RWPE2 (cell line): ENCODE data around the gene UCK2.

ENCODE experiments used
- ATAC-seq: fragments of 200-7000 bp; cut with Tn5 transposase; 3 replicates; pipeline ENCODE4 v1.9.1; 2021; ENCODE audit warnings: low read depth
- DNase-seq: peaks from one replicate; pipeline ENCODE4 v3.0.0-alpha.2; 2020; ENCODE audit warnings: low spot score
- H3K27ac ChIP-seq: fragments of 450-650 bp; 2 replicates; pipeline ENCODE4 v1.5.1; 2017; ENCODE audit warnings: mild to moderate bottlenecking; ENCODE audit not compliant: poor library complexity, severe bottlenecking
- H3K27me3 ChIP-seq: fragments of 250-450 bp; sonication (Bioruptor Pico); 2 replicates; pipeline ENCODE4 v1.5.1; 2021; ENCODE audit warnings: mild to moderate bottlenecking, moderate library complexity; ENCODE audit not compliant: insufficient read depth, poor library complexity, severe bottlenecking
- H3K36me3 ChIP-seq: fragments of 250-450 bp; sonication (Bioruptor Pico); 2 replicates; pipeline ENCODE4 v1.5.1; 2020; ENCODE audit warnings: low read depth, mild to moderate bottlenecking, moderate library complexity
- H3K4me1 ChIP-seq: fragments of 250-450 bp; sonication (Bioruptor Pico); 2 replicates; pipeline ENCODE4 v1.5.1; 2021; ENCODE audit warnings: mild to moderate bottlenecking, moderate library complexity; ENCODE audit not compliant: insufficient read depth, poor library complexity, severe bottlenecking
- H3K4me3 ChIP-seq: fragments of 250-450 bp; sonication (Bioruptor Pico); 2 replicates; pipeline ENCODE4 v1.5.1; 2021; ENCODE audit warnings: mild to moderate bottlenecking, moderate library complexity; ENCODE audit not compliant: severe bottlenecking
- H3K9me3 ChIP-seq: fragments of 250-450 bp; sonication (Bioruptor Pico); 2 replicates; pipeline ENCODE4 v1.5.1; 2021; ENCODE audit warnings: mild to moderate bottlenecking, moderate library complexity; ENCODE audit not compliant: severe bottlenecking
- TF ChIP-seq, protein P1 (sequence below): fragments of 450-650 bp; IDR thresholded peaks from one replicate; pipeline ENCODE4 v1.5.1; 2017; ENCODE audit warnings: mild to moderate bottlenecking, moderate library complexity; ENCODE audit not compliant: poor library complexity, severe bottlenecking

Gene UCK2

DNA sequence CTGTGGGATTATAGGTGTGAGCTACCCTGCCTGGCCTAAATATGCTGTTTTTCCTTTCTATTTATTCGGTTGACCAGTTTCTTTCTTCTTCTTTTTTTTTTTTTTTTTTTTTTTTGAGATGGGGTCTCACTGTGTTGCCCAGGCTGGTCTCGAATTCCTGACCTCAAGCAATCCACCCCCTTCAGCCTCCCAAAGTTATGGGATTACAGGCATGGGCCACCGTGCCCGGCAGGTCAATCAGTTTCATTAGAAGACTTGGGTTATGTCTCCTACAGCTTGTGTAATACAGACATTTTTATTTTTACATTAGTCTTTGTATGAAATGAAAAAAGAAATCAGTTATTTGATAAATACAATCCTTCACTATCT, 61.1 kb downstream of the UCK2 start:
- TF ChIP-seq, protein P1, sequence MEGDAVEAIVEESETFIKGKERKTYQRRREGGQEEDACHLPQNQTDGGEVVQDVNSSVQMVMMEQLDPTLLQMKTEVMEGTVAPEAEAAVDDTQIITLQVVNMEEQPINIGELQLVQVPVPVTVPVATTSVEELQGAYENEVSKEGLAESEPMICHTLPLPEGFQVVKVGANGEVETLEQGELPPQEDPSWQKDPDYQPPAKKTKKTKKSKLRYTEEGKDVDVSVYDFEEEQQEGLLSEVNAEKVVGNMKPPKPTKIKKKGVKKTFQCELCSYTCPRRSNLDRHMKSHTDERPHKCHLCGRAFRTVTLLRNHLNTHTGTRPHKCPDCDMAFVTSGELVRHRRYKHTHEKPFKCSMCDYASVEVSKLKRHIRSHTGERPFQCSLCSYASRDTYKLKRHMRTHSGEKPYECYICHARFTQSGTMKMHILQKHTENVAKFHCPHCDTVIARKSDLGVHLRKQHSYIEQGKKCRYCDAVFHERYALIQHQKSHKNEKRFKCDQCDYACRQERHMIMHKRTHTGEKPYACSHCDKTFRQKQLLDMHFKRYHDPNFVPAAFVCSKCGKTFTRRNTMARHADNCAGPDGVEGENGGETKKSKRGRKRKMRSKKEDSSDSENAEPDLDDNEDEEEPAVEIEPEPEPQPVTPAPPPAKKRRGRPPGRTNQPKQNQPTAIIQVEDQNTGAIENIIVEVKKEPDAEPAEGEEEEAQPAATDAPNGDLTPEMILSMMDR: no peak
- Histone ChIP-seq H3K27me3 (no peaks in the 10 kb centered on the region), H3K4me3 (no peak overlapping the region), H3K4me1 (peaks cover 17% of the 10 kb centered on the region), H3K27ac (no peak overlapping the region), H3K36me3 (peaks cover 29% of the 10 kb centered on the region), H3K9me3 (no peaks in the 10 kb centered on the region)
- DNase-seq (no peak), ATAC-seq (no peak)

DNA sequence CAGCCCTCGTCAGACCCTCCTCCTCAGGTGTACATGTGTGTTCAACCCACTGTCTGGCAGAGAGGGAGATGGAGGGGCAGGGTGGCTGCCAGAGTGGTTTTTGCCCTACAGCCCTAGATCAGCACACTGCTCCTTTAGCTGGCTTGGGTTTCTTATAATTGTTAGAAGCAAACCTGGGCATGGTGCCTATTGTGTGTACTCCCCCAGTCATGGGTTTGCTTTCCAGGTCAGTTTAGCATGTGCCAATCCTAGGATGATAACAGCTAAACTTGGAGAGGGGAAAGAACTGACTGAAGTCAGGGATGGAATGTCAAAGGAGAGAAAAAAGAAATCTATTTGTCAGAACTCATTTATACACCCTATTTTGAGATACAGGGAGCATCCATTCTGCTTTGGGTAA, 63.3 kb downstream of the UCK2 start:
- Histone ChIP-seq H3K4me3 (no peak overlapping the region), H3K27me3 (no peaks in the 10 kb centered on the region), H3K36me3 (peaks cover 50% of the 10 kb centered on the region), H3K9me3 (no peaks in the 10 kb centered on the region), H3K27ac (no peak overlapping the region), H3K4me1 (peaks cover 22% of the 10 kb centered on the region)
- TF ChIP-seq, protein P1: no peak
- DNase-seq: no peak
- no peak for ATAC-seq

DNA sequence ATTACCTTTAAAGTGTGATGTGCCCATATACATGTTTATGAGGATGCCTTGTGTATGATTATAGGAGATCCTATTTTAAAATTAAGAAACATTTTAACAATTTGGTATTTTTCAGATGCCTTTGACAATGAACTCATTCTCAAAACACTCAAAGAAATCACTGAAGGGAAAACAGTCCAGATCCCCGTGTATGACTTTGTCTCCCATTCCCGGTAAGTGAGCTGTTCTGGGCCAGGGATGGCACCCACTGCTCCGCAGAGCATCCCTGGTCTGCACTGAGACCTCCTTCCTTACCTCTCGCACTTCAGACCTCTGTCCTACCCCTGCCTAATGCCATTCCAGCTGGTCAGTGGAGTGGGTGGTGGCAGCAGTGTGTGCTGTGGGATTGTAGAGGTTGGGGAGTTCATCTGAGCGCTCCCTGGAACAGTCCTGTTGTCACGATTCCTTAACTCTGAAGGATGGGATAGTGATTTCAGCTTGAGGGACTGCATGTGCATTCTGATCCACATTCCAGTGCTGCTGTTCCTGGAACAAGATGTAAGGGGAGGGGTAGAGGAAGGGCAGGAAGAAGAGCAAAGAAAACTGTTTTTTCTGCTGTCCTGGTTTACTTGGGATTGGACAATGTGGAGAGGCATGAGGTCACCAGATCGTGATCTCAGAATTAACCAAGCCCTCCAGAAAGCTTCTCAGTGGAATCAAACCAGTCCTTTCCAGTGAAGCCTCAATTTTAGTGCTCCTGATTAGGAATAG, 63.9 kb downstream of the UCK2 start:
- DNase-seq (no peak), ATAC-seq (no peak)
- H3K27me3 ChIP-seq: no peaks in the 10 kb centered on the region
- H3K27ac ChIP-seq: no peak overlapping the region
- peaks cover 56% of the 10 kb centered on the region for H3K36me3 ChIP-seq
- TF ChIP-seq, protein P1: no peak
- no peak overlapping the region for H3K4me3 ChIP-seq
- no peaks in the 10 kb centered on the region for H3K9me3 ChIP-seq
- peaks cover 28% of the 10 kb centered on the region for H3K4me1 ChIP-seq

DNA sequence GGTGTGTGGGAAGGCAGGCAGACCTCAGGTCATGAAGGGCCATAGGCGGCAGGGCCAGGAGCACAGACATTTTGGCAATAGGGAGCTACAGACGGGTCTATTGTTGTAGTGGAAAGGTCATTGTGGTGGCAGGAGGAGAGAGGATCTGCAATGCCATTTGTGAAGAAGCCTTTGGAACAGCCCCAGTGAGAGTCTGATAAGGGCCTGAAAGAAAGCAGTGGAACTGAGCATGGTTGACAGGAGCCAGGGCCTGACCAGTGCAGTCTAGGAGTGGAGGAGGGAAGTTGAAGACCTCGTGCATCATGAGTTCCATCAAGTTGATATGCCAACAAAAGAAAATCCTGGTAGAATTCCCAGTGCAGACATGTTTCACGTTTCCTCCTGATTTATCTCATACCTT, 65.5 kb downstream of the UCK2 start:
- TF ChIP-seq, protein P1: no peak
- Histone ChIP-seq H3K36me3 (peaks cover 70% of the 10 kb centered on the region), H3K27me3 (no peaks in the 10 kb centered on the region), H3K4me3 (no peak overlapping the region), H3K9me3 (no peaks in the 10 kb centered on the region), H3K4me1 (peaks cover 31% of the 10 kb centered on the region), H3K27ac (no peak overlapping the region)
- ATAC-seq: no peak
- no peak for DNase-seq

DNA sequence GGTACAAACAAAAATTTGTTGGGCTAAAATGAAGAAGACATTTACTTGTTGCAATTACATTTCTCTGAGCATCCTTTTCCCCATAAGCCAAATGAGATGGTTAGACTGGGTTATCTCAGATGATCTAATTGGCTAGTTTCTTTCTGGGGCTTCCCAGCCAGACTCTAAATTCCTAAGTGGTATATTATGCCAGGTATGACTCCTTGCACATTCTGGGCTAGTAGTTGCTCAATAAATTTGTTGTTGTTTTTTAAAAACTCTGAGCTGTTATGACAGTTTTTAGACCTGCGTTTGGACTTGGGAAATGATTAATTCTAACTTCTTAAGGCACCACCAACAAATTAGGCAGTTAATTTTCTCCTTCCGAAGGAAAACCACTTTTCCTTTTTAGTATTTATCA, 66.1 kb downstream of the UCK2 start:
- H3K9me3 ChIP-seq: no peaks in the 10 kb centered on the region
- ATAC-seq (no peak), DNase-seq (no peak)
- H3K27ac ChIP-seq: no peak overlapping the region
- no peak overlapping the region for H3K4me3 ChIP-seq
- peaks cover 74% of the 10 kb centered on the region for H3K36me3 ChIP-seq
- H3K4me1 ChIP-seq: peaks cover 36% of the 10 kb centered on the region
- TF ChIP-seq, protein P1: no peak
- H3K27me3 ChIP-seq: no peaks in the 10 kb centered on the region
